Pancreas (tissue), 10 donors: ENCODE results near the gene ANKRD2. TPM values are rescaled to one million over a fixed set of nuclear protein-coding genes. Genes with fewer than 3 reads are reported as not detected.

Experiments
- ATAC-seq, 4 donors: fragments of 200-7000 bp; cut with Tn5 transposase; one replicate each; pipeline versions ENCODE4 v1.8.0 to v1.9.1; 2020; ENCODE audit warnings: mild to moderate bottlenecking in 4 of 4, moderate library complexity in 4 of 4
- DNase-seq, 6 donors: peaks; one replicate each; pipeline ENCODE4 v3.0.0-alpha.2; 2020
- FAIRE-seq: peaks from 2 replicates; lab custom pipeline; 2012; peaks lifted over from hg19 to GRCh38; lab: Jason Lieb, UNC
- H3K27ac ChIP-seq, 4 donors: fragments of 200-600 bp; sonication (generic); 1 replicate in 3 of 4; 2 replicates in 1 of 4; pipeline versions ENCODE4 v1.5.0 to v1.8.0; 2020
- H3K27me3 ChIP-seq, 4 donors: fragments of 200-600 bp; one replicate each; pipeline ENCODE4 v1.8.0; 2021
- H3K36me3 ChIP-seq, 3 donors: fragments of 200-600 bp; sonication (generic) in 1 of 3; one replicate each; pipeline versions ENCODE4 v1.5.0 to v1.8.0; 2020 to 2021
- H3K4me1 ChIP-seq, 3 donors: fragments of 200-600 bp; one replicate each; pipeline ENCODE4 v1.8.0; 2021
- H3K4me3 ChIP-seq, 4 donors: fragments of 200-600 bp; sonication (generic) in 2 of 4; one replicate each; pipeline versions ENCODE4 v1.5.0 to v1.8.0; 2020 to 2021
- H3K9me3 ChIP-seq, 4 donors: fragments of 200-600 bp; one replicate each; pipeline ENCODE4 v1.8.0; 2021
- CTCF ChIP-seq, 4 donors: fragments of 200-600 bp; sonication (generic) in 3 of 4; IDR thresholded peaks; one replicate each; pipeline versions ENCODE4 v1.5.0 to v1.8.0; 2021; ENCODE audit warnings: antibody characterized with exemption in 4 of 4
- WGBS, 2 donors: extraction: QIAGEN DNeasy Blood & Tissue Kit; methylation state at CpG; one replicate each; pipeline ENCODE4 v1.1.7; 2013; 5-methylcytosine and 5-hydroxymethylcytosine counted together
- intact Hi-C, 3 donors: fragments of 100-400 bp; cut with DNase I; formaldehyde crosslinking; loops; one replicate each; pipeline versions ENCODE4 v1.11.1 to v1.14.2; 2022
- polyA plus RNA-seq, 2 donors: library from polyadenylated mRNA; stranded (reverse); fragments of 200-250 nt; gene quantifications; one replicate each; pipeline ENCODE4 v1.2.3, GENCODE V29; 2013
- total RNA-seq, 6 donors: library from RNA; stranded (reverse); fragmentation: NEBNext Ultra II Directional in 4 of 6; extraction: Animal tissue kit (Norgen Biotek cat#: 25700) in 4 of 6; gene quantifications; one replicate each; pipeline versions ENCODE4 v1.2.1 to v1.2.4, GENCODE V29; 2021 to 2023
- donor health status: healthy with polysubstance abuse.
- donor health status: DM: no; HTN: no; CAD: no; lungs with moderate emphysema.
- donor health status: DM: no; HTN: no; CAD: no.
- donor health status: control.
- donor health status: control.
- donor health status: Bipolar disorder and iron deficiency.
- donor health status: DM: yes; HTN: yes; CAD: no.
- donor health status: DM: no; HTN: no; CAD: no.
- donor health status: DM: no; HTN: no; CAD: no.
- donor health status: DM: yes; HTN: yes; CAD: no.

Gene ANKRD2
- total and polyA plus RNA-seq, 8 donors, result 0.12 to 1.6 (median 0.39) TPM

- 82 to 86% methylated on average over 18 of the region's 18 CpGs for WGBS, 2 donors
- no peak for FAIRE-seq
- peak in 1 of 6 donors; percentile 29 for DNase-seq
- no peaks in the 10 kb centered on the region for H3K27me3 ChIP-seq
- no peaks in the 10 kb centered on the region for H3K36me3 ChIP-seq
- H3K4me3 ChIP-seq, result no peak overlapping the region
- no peaks in the 10 kb centered on the region for H3K9me3 ChIP-seq
- TF ChIP-seq CTCF (IDR thresholded peaks at IDR 0.05), result no peak
- ATAC-seq, result no peak
- H3K4me1 ChIP-seq, result peaks cover 0 to 12% (median 0%) of the 10 kb centered on the region in 3 donors
- H3K27ac ChIP-seq, result no peak overlapping the region
- intact Hi-C loops, result loop anchor here in 1 of 3 donors (10.0 kb wide), 1 partner anchor 92 kb away; no protein-coding TSS in a partner anchor
These were observed 25.9 kb upstream of the ANKRD2 start for GRCh38 chr10:97546456-97547270.

- intact Hi-C loops, result loop anchor here in 1 of 3 donors (10.0 kb wide), 1 partner anchor 92 kb away; no protein-coding TSS in a partner anchor
- TF ChIP-seq CTCF (IDR thresholded peaks at IDR 0.05), result no peak
- no peak overlapping the region for H3K4me3 ChIP-seq
- FAIRE-seq (no peak), DNase-seq (no peak), ATAC-seq (no peak)
- no peaks in the 10 kb centered on the region for H3K27me3 ChIP-seq
- H3K9me3 ChIP-seq, result no peaks in the 10 kb centered on the region
- 83% methylated on average over 4 of the region's 4 CpGs for WGBS, 2 donors
- H3K4me1 ChIP-seq, result peaks cover 0 to 8% (median 0%) of the 10 kb centered on the region in 3 donors
- no peak overlapping the region for H3K27ac ChIP-seq
- H3K36me3 ChIP-seq, result no peaks in the 10 kb centered on the region
These were observed 25.3 kb upstream of the ANKRD2 start for GRCh38 chr10:97547271-97547600.

- intact Hi-C loops, result loop anchor here in 1 of 3 donors (10.0 kb wide), 1 partner anchor 93 kb away; no protein-coding TSS in a partner anchor
- Histone ChIP-seq H3K36me3 (no peaks in the 10 kb centered on the region), H3K27ac (no peak overlapping the region), H3K4me1 (peaks cover 0 to under 1% (median 0%) of the 10 kb centered on the region in 3 donors), H3K27me3 (no peaks in the 10 kb centered on the region), H3K9me3 (no peaks in the 10 kb centered on the region), H3K4me3 (no peak overlapping the region)
- no peak for TF ChIP-seq CTCF (IDR thresholded peaks at IDR 0.05)
- ATAC-seq (no peak), FAIRE-seq (no peak), DNase-seq (no peak)
- 75 to 76% methylated on average over 4 of the region's 4 CpGs for WGBS, 2 donors
These were observed 24.6 kb upstream of the ANKRD2 start for GRCh38 chr10:97547962-97548361.

GRCh38 chr10:97548828-97549455 is 23.6 kb upstream of the ANKRD2 start:
- FAIRE-seq (no peak), ATAC-seq (no peak), DNase-seq (peak in 1 of 6 donors; percentile 44)
- Histone ChIP-seq H3K4me3 (no peak overlapping the region), H3K36me3 (no peaks in the 10 kb centered on the region), H3K27ac (no peak overlapping the region), H3K9me3 (no peaks in the 10 kb centered on the region), H3K4me1 (no peaks in the 10 kb centered on the region), H3K27me3 (no peaks in the 10 kb centered on the region)
- WGBS, 2 donors, result 88 to 94% methylated on average over 13 of the region's 13 CpGs
- no peak for TF ChIP-seq CTCF (IDR thresholded peaks at IDR 0.05)
- intact Hi-C loops, result loop anchor here in 1 of 3 donors (10.0 kb wide), 1 partner anchor 94 kb away; no protein-coding TSS in a partner anchor
